CD4-positive, alpha-beta T cell (primary cell): ENCODE results near the gene INVS. TPM values are rescaled to one million over a fixed set of nuclear protein-coding genes. Genes with fewer than 3 reads are reported as not detected.

Experiments used
- ATAC-seq: fragments of 200-7000 bp; cut with Tn5 transposase; one replicate; pipeline ENCODE4 v1.10.0; 2022; ENCODE audit warnings: mild to moderate bottlenecking; ENCODE audit not compliant: poor library complexity
- CTCF ChIA-PET: fragments of 350-600 bp; sonication (Branson Sonifier 250); formaldehyde crosslinking; loops from one replicate; lab custom pipeline; 2021; ENCODE audit warnings: antibody characterized with exemption, inconsistent platforms; lab: Charles Lee
- POLR2A ChIA-PET: fragments of 350-600 bp; sonication (Branson Sonifier 250); formaldehyde crosslinking; loops from one replicate; lab custom pipeline; 2021; ENCODE audit warnings: antibody characterized with exemption, inconsistent platforms; lab: Charles Lee
- DNase-seq, 14 experiments: peaks; one replicate each; pipeline ENCODE4 v3.0.0-alpha.2; 2013 to 2020; ENCODE audit warnings: mixed read lengths in 2 of 14
- H3K27ac ChIP-seq, 2 donors: one replicate each; pipeline versions ENCODE4 v1.5.1 to v1.7.0; 2013; ENCODE audit warnings: low read length in 2 of 2, low read depth in 1 of 2, mild to moderate bottlenecking in 1 of 2
- H3K27me3 ChIP-seq, 2 experiments: 1 replicate in 1 of 2; 2 replicates in 1 of 2; pipeline versions ENCODE4 v1.6.1 to v1.7.0; 2013; ENCODE audit warnings: low read length in 2 of 2, control low read depth in 1 of 2, mild to moderate bottlenecking in 1 of 2, moderate library complexity in 1 of 2; ENCODE audit not compliant: insufficient read depth in 2 of 2, control insufficient read depth in 1 of 2
- H3K36me3 ChIP-seq: one replicate; pipeline ENCODE4 v1.6.1; 2013; ENCODE audit warnings: low read length, control low read depth; ENCODE audit not compliant: insufficient read depth
- H3K4me1 ChIP-seq: one replicate; pipeline ENCODE4 v1.6.1; 2013; ENCODE audit warnings: low read length, control low read depth; ENCODE audit not compliant: insufficient read depth
- H3K4me3 ChIP-seq: one replicate; pipeline ENCODE4 v1.5.1; 2013; ENCODE audit warnings: mild to moderate bottlenecking, low read length, moderate library complexity
- H3K9me3 ChIP-seq, 2 experiments: 1 replicate in 1 of 2; 2 replicates in 1 of 2; pipeline versions ENCODE4 v1.6.1 to v1.7.0; 2013; ENCODE audit warnings: low read length in 2 of 2, mild to moderate bottlenecking in 2 of 2, control low read depth in 1 of 2, moderate library complexity in 1 of 2; ENCODE audit not compliant: control insufficient read depth in 1 of 2, insufficient read depth in 1 of 2
- H3K27ac Mint-ChIP-seq: one replicate; pipeline ENCODE4 v1.8.0; 2020; ENCODE audit warnings: mixed read lengths
- H3K27me3 Mint-ChIP-seq: one replicate; pipeline ENCODE4 v1.8.0; 2021; ENCODE audit warnings: mixed read lengths
- H3K36me3 Mint-ChIP-seq: one replicate; pipeline ENCODE4 v1.8.0; 2021; ENCODE audit warnings: low read depth, mixed read lengths
- H3K4me1 Mint-ChIP-seq: one replicate; pipeline ENCODE4 v1.8.0; 2021; ENCODE audit warnings: low read depth, mixed read lengths
- H3K4me3 Mint-ChIP-seq: one replicate; pipeline ENCODE4 v1.8.0; 2020; ENCODE audit warnings: mild to moderate bottlenecking, mixed read lengths
- H3K9me3 Mint-ChIP-seq: one replicate; pipeline ENCODE4 v1.8.0; 2020; ENCODE audit warnings: mixed read lengths
- intact Hi-C, 2 experiments: fragments of 100-400 bp; cut with DNase I in 1 of 2; cut with micrococcal nuclease in 1 of 2; formaldehyde crosslinking; loops; one replicate each; pipeline versions ENCODE4 v1.15.1 to v1.9.0; 2023 to 2025; cut with DNase I, micrococcal nuclease
- total RNA-seq, 174 experiments: library from RNA in 2 of 174; stranded (reverse) in 2 of 174; gene quantifications; one replicate each; pipeline ENCODE4 v1.2.3 and lab custom pipeline; 2021 to 2026
- TF ChIP-seq, protein P1 (sequence below): fragments of 200-600 bp; IDR thresholded peaks from one replicate; pipeline ENCODE4 v1.8.0; 2022; ENCODE audit warnings: antibody characterized with exemption, mild to moderate bottlenecking

INVS gene
- total RNA-seq, 2 experiments from 2014 or later: 13.6 to 14.3 TPM

DNA sequence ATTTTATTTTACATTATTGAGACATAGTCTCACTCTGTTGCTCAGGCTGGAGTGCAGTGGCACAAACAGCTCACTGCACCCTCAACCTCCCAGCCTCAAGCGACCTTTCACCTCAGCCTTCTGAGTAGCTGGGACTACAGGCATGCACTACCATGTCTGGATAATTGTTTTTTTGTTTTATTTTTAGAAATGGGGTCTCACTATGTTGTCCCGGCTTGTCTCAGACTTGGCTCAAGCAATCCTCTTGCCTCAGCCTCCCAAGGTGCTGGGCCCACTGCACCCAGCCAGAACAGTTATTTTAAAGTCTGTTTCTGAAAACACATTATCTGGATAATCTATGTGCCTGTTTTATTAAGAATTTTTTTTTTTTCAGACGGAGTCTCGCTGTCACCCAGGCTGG is 191.7 kb downstream of the INVS start:
- DNase-seq: no peak
- TF ChIP-seq, protein P1, sequence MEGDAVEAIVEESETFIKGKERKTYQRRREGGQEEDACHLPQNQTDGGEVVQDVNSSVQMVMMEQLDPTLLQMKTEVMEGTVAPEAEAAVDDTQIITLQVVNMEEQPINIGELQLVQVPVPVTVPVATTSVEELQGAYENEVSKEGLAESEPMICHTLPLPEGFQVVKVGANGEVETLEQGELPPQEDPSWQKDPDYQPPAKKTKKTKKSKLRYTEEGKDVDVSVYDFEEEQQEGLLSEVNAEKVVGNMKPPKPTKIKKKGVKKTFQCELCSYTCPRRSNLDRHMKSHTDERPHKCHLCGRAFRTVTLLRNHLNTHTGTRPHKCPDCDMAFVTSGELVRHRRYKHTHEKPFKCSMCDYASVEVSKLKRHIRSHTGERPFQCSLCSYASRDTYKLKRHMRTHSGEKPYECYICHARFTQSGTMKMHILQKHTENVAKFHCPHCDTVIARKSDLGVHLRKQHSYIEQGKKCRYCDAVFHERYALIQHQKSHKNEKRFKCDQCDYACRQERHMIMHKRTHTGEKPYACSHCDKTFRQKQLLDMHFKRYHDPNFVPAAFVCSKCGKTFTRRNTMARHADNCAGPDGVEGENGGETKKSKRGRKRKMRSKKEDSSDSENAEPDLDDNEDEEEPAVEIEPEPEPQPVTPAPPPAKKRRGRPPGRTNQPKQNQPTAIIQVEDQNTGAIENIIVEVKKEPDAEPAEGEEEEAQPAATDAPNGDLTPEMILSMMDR: no peak
- no peak for ATAC-seq
- no peak overlapping the region for H3K4me3 ChIP-seq
- Mint-ChIP-seq H3K4me3 (no peak overlapping the region), H3K36me3 (peaks cover 91% of the 10 kb centered on the region), H3K4me1 (no peaks in the 10 kb centered on the region), H3K9me3 (peaks cover 4% of the 10 kb centered on the region), H3K27ac (no peak overlapping the region), H3K27me3 (no peaks in the 10 kb centered on the region)
- ChIA-PET POLR2A (no interaction called here), CTCF (no interaction called here)
- intact Hi-C loops: no loop called here
- no peak overlapping the region for H3K27ac ChIP-seq
- H3K4me1 ChIP-seq: no peaks in the 10 kb centered on the region
- H3K36me3 ChIP-seq: peaks cover 57% of the 10 kb centered on the region
- H3K9me3 ChIP-seq: peaks cover 0 to 5% of the 10 kb centered on the region in 2 experiments
- no peaks in the 10 kb centered on the region for H3K27me3 ChIP-seq

DNA sequence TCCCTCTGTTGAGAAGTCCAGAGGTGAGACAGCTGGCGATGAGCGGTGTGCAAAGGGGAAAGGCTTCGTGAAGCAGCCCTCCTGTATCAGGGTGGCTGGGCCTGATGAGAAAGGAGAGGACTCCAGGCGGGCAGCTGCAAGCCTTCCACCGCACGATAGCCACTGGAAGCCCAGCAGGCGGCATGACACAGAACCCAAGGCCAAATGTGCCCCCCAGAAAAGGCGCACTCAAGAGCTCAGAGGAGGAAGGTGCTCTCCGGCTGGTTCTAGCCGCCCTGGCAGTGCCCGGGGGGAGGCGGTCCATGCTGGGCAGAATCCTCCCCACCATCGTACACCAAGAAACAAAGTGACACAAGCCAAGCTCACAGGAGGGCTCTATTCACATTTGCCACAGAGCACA is 193.4 kb downstream of the INVS start:
- peaks cover 54% of the 10 kb centered on the region for H3K36me3 ChIP-seq

DNA sequence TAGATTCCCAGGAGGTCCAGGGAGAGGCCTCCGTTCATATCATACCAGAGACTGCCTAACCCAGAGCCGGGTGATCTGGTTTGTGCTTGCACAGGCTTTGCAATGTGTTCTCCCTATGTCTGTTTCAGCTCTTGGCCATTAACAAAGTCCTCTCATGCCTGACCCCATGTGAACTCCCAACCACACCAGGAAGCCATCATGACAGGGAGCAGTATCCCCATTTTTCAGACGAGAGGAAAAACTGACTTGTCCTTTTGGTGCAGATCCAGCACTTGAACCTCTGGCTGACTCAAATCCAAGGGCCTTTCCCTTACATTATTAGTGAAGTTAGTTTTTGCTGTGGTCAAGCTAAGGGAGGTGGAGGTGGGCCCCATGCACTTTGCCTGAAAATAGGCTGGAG is 195.3 kb downstream of the INVS start:
- Histone ChIP-seq H3K27ac (no peak overlapping the region), H3K36me3 (peaks cover 59% of the 10 kb centered on the region), H3K4me3 (no peak overlapping the region), H3K4me1 (no peaks in the 10 kb centered on the region), H3K9me3 (no peaks in the 10 kb centered on the region), H3K27me3 (no peaks in the 10 kb centered on the region)
- DNase-seq: no peak
- no peaks in the 10 kb centered on the region for H3K27me3 Mint-ChIP-seq
- H3K36me3 Mint-ChIP-seq: peaks cover 91% of the 10 kb centered on the region
- intact Hi-C loops: no loop called here
- TF ChIP-seq, protein P1: no peak
- no peak overlapping the region for H3K4me3 Mint-ChIP-seq
- H3K9me3 Mint-ChIP-seq: no peaks in the 10 kb centered on the region
- ChIA-PET POLR2A (no interaction called here), CTCF (no interaction called here)
- ATAC-seq: no peak
- no peak overlapping the region for H3K27ac Mint-ChIP-seq
- H3K4me1 Mint-ChIP-seq: no peaks in the 10 kb centered on the region

More for the DNA sequence above, 193.4 kb downstream of the INVS start:
- CTCF ChIA-PET: no interaction called here
- Mint-ChIP-seq H3K36me3 (peaks cover 91% of the 10 kb centered on the region), H3K4me1 (no peaks in the 10 kb centered on the region), H3K9me3 (no peaks in the 10 kb centered on the region), H3K4me3 (no peak overlapping the region), H3K27me3 (no peaks in the 10 kb centered on the region), H3K27ac (no peak overlapping the region)
- Histone ChIP-seq H3K9me3 (peaks cover 0 to 5% of the 10 kb centered on the region in 2 experiments), H3K4me3 (no peak overlapping the region), H3K27ac (no peak overlapping the region), H3K27me3 (no peaks in the 10 kb centered on the region), H3K4me1 (no peaks in the 10 kb centered on the region)
- ATAC-seq (no peak), DNase-seq (no peak)
- intact Hi-C loops: no loop called here
- TF ChIP-seq, protein P1: no peak
- POLR2A ChIA-PET: no interaction called here
